Measurements from ENCODE around the gene TOR1AIP2.
"Not testable (repeated sequence)": the region's sequence is repeated elsewhere in the genome, so short reads cannot be mapped to it uniquely, and the experiment has no call there.

GRCh38 chr1:179855831-179856230, 21.8 kb downstream of the TOR1AIP2 start:
- TF ChIP-seq CTCF, POLR2A (IDR thresholded peaks at IDR 0.05): not testable (repeated sequence)

Data from thyroid gland (tissue), 4 donors.